Right ventricle myocardium inferior (tissue), 1 donor: ENCODE measurements around the gene OCRL. TPM values are rescaled to one million over a fixed set of nuclear protein-coding genes. Genes with fewer than 3 reads are reported as not detected.
A peak's percentile ranks its signal among the peaks of the same experiment; 100 is the strongest.

ENCODE experiments used
- ATAC-seq: fragments of 200-7000 bp; cut with Tn5 transposase; one replicate; pipeline ENCODE4 v1.9.1; 2020; ENCODE audit warnings: mild to moderate bottlenecking, moderate library complexity
- DNase-seq: peaks from one replicate; pipeline ENCODE4 v3.0.0; 2021; ENCODE audit errors: missing footprints
- intact Hi-C: fragments of 100-400 bp; cut with DNase I; formaldehyde crosslinking; loops from one replicate; pipeline ENCODE4 v1.11.0; 2022
- total RNA-seq: library from RNA; stranded (reverse); fragmentation: NEBNext Ultra II Directional; extraction: Animal tissue kit (Norgen Biotek cat#: 25700); gene quantifications from one replicate; pipeline ENCODE4 v1.2.1, GENCODE V29; 2021
- donor health status: DM: no; HTN: yes; CAD: no; lungs with severe emphysema.

The OCRL gene
- total RNA-seq, 1 donor from 2014 or later: 9.3 TPM

- ATAC-seq: no peak
- intact Hi-C loops: no loop called here
- no peak for DNase-seq
Observed at GRCh38 chrX:129574214-129574613, 34.2 kb downstream of the OCRL start.

- ATAC-seq (no peak), DNase-seq (no peak)
- intact Hi-C loops: no loop called here
Observed at GRCh38 chrX:129576539-129576938, 36.5 kb downstream of the OCRL start.

GRCh38 chrX:129577473-129577872 lies 37.4 kb downstream of the OCRL start:
- intact Hi-C loops: no loop called here
- ATAC-seq (peak; percentile 68), DNase-seq (no peak)

GRCh38 chrX:129577877-129578276 lies 37.8 kb downstream of the OCRL start:
- DNase-seq: no peak
- intact Hi-C loops: no loop called here
- ATAC-seq: no peak

- no peak for ATAC-seq
- intact Hi-C loops: no loop called here
- DNase-seq: no peak
Observed at GRCh38 chrX:129581904-129582303, 41.8 kb downstream of the OCRL start.

- DNase-seq: no peak
- no peak for ATAC-seq
- intact Hi-C loops: no loop called here
Observed at GRCh38 chrX:129585167-129585566, 45.1 kb downstream of the OCRL start.

- DNase-seq: no peak
- peak; percentile 71 for ATAC-seq
- intact Hi-C loops: no loop called here
Observed at GRCh38 chrX:129585691-129586090, 45.6 kb downstream of the OCRL start.

- ATAC-seq (no peak), DNase-seq (no peak)
- intact Hi-C loops: no loop called here
Observed at GRCh38 chrX:129586446-129586845, 46.4 kb downstream of the OCRL start.

- intact Hi-C loops: no loop called here
- no peak for ATAC-seq
- DNase-seq: no peak
Observed at GRCh38 chrX:129590596-129590995, 50.5 kb downstream of the OCRL start.

GRCh38 chrX:129593137-129593536 lies 53.1 kb downstream of the OCRL start:
- ATAC-seq: peak; percentile 39
- intact Hi-C loops: no loop called here
- DNase-seq: no peak

GRCh38 chrX:129594781-129595180 lies 54.7 kb downstream of the OCRL start:
- ATAC-seq (no peak), DNase-seq (no peak)
- intact Hi-C loops: no loop called here

- intact Hi-C loops: no loop called here
- ATAC-seq (no peak), DNase-seq (no peak)
Observed at GRCh38 chrX:129596077-129596476, 56.0 kb downstream of the OCRL start.

- ATAC-seq (no peak), DNase-seq (no peak)
- intact Hi-C loops: no loop called here
Observed at GRCh38 chrX:129597905-129598304, 57.8 kb downstream of the OCRL start.

- no peak for ATAC-seq
- DNase-seq: no peak
- intact Hi-C loops: no loop called here
Observed at GRCh38 chrX:129599499-129599898, 59.4 kb downstream of the OCRL start.

- intact Hi-C loops: loop anchor here (5.0 to 10.0 kb wide), 2 partner anchors 307 to 595 kb away; partner anchors contain the start of gene UTP14A
- DNase-seq (no peak), ATAC-seq (no peak)
Observed at GRCh38 chrX:129599996-129600395, 59.9 kb downstream of the OCRL start.

- ATAC-seq (peak; percentile 26), DNase-seq (no peak)
- intact Hi-C loops: loop anchor here (5.0 to 10.0 kb wide), 2 partner anchors 306 to 594 kb away; partner anchors contain the start of gene UTP14A
Observed at GRCh38 chrX:129600981-129601424, 60.9 kb downstream of the OCRL start.

- intact Hi-C loops: loop anchor here (2.0 to 10.0 kb wide), 4 partner anchors 120 to 588 kb away; partner anchors contain the start of gene ZDHHC9
- no peak for DNase-seq
- ATAC-seq: peak; percentile 51
Observed at GRCh38 chrX:129606918-129607317, 66.9 kb downstream of the OCRL start.

- ATAC-seq: no peak
- DNase-seq: no peak
- intact Hi-C loops: loop anchor here (5.0 to 10.0 kb wide), 2 partner anchors 234 to 586 kb away; partner anchors contain the start of gene ZDHHC9
Observed at GRCh38 chrX:129608496-129608895, 68.4 kb downstream of the OCRL start.

- no peak for DNase-seq
- intact Hi-C loops: loop anchor here (5.0 to 10.0 kb wide), 2 partner anchors 233 to 585 kb away; partner anchors contain the start of gene ZDHHC9
- ATAC-seq: no peak
Observed at GRCh38 chrX:129609395-129609794, 69.3 kb downstream of the OCRL start.

GRCh38 chrX:129612396-129612795 lies 72.3 kb downstream of the OCRL start:
- no peak for DNase-seq
- ATAC-seq: no peak

GRCh38 chrX:129613596-129613995 lies 73.5 kb downstream of the OCRL start:
- intact Hi-C loops: loop anchor here (5.0 kb wide), 1 partner anchor 214 kb away; no protein-coding TSS in a partner anchor
- DNase-seq (no peak), ATAC-seq (no peak)

More at GRCh38 chrX:129612396-129612795, 72.3 kb downstream of the OCRL start:
- intact Hi-C loops: loop anchor here (5.0 kb wide), 1 partner anchor 215 kb away; no protein-coding TSS in a partner anchor
